ENCODE measurements around the gene LMBR1.

The LMBR1 gene

DNA sequence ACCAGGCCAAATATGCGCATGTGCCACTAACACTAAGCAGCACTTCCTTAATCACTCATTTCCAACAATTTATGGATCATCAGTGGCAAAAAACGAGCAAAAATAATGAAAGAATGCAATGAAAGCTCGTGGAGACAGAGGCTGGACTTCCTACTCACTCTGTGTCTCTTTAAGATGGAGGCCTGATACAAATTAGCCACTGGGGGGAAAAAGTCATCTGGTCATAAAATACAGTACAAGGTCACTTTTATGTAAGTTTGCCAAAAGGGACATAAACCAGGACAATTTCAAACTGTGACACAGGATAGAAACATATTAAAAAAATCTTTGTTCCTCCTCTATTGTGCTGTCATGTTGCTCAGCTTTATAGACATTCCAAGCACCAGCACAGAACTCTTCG is 101.7 kb downstream of the LMBR1 start:
- no peak for DNase-seq

DNA sequence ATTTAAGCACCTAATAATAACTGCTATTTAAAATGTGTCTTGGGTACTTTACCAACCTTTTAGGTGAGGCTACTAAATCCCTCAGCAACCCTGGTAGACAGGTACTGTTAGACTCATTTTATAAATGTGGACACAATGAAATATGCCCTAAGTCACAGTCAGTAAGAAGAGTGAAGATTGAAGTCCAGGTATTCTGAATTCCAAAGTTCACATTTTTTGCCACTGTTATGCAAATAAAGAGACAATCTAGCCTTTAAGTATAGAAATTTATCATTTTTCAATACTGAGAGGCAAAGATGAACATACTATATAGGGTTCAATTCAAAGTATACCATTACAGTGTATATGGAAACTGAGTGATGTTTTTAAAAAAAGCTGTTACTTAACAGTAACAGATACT is 102.7 kb downstream of the LMBR1 start:
- no peak for DNase-seq

DNA sequence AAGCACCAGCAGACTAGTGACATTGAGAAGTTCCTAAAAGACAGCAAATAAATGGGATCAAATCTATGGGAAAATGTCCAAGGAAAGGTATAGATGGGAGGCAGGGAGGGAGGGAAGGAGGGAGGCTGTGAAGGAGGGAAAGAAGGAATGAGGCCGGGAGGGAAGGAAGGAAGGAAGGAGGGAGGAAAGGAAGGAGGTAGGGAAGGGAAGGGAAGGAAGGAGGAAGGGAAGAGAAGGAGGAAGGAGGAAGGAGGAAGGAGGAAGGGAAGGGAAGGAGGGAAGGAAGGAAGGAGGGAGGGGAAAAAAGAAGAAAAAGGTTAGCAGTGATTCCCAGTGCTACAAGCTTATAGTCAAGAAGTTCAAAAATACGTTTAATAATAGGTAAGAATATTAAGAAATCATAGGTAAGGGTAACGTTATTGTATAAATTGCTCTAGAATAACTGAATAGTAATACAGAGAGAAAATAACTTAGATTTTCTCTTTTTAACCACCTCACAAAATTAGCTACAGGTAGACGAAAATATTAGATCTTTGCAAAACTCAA is 106.9 kb downstream of the LMBR1 start:
- no peak for DNase-seq

DNA sequence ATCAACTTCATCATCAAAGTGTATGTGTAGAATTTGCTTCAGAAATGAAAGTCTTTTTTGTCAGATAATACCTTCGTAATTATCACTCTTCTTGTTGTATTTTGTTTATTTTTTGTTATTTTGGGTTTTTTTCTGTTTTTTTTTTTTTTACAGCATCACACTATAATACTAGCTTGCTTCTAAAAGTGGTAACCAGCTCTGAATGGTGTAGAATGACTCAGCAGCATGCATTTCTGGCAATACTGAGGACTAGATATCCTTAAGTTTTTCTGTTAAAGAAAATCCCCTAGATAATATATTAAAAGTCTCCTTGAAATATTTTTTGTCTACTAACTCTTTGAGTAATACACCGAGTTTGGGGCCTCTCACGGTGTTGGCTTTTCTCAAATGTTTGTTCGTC is 109.1 kb downstream of the LMBR1 start:
- DNase-seq, result no peak

DNA sequence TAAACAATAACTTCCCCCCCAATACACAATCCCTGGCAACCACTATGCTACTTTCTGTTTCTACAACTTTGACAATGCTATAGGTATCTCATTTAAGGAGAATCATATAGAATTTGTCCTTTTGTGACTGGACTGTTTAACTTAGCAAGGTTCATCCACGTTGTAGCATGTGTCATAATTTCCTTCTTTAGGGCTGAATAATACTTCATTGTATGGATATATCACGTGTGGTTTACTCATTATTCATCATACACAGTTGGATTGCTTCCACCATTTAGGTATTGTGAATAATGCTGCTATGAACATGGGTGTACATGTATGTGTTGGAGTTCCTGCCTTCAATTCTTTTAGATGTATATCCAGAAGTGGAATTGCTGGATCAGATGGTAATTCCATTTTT is 111.0 kb downstream of the LMBR1 start:
- DNase-seq, result no peak

DNA sequence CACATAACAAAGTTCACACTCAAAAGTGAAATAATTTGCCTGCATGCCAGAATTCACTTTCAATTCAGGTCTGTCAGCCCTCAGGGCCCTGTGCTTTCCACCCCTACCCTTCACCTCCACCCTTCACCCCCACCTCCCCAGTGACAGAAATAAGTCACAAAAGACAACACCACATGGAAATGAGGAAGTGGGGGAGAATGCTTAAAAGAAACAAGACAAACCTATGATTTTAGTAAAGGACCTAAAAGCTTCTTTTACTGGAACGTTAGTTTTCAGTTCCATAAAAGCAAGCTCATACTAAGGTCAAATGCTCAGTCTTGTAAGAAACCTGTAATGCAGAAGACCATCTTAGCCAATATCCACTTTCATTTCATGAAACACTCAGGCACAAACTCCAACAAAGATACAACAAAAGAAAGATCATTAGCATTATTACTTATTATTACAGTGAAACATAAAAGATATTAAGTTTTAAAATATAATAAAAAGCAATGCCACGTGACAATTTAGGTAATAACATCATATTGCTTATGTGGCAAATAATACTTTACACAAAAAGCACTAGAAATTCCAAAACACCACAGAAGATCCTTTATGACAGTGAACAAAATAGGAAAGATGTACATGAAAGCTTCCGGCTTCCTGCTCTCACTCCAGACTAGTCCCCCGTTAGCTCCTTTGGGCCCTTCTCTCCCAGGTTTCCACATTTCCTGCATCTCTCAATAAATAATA is 112.1 kb downstream of the LMBR1 start:
- DNase-seq, result peak; percentile 65

DNA sequence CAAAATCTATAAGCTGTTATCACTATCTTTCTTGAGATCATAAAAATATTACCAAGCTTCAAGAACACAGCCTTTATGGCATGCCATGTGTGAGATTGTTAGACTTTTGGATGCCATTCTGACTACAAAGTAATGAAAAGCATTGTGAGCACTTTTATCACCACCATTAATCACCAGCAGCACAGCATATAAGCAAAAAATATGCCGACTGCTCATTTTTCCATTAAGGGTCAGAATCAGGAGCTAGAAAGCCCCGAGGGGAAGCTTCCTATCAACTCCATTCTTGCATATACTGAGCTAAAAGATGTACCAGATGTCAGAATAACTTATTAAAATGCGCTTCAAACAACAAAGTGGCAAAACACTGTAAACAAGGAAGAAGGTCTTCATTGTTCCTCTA is 114.3 kb downstream of the LMBR1 start:
- no peak for DNase-seq

DNA sequence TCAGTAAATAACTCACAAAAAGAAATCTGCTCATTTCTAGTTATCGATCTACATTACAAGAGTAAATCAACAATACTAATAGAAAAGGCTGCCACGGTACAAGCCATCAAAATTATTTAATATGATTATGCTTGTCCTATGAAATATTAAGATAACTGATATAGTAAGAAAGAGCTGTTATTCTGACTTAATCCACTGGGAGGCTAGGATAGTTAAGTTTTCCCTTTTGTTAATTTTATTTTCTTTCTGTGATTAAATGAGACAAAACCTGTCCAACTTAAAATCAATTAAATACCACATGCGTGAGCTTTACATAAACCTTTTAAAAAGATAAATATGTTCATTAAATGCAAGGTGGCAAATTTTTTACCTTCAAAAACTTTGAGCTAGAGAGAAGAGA is 114.8 kb downstream of the LMBR1 start:
- no peak for DNase-seq

DNA sequence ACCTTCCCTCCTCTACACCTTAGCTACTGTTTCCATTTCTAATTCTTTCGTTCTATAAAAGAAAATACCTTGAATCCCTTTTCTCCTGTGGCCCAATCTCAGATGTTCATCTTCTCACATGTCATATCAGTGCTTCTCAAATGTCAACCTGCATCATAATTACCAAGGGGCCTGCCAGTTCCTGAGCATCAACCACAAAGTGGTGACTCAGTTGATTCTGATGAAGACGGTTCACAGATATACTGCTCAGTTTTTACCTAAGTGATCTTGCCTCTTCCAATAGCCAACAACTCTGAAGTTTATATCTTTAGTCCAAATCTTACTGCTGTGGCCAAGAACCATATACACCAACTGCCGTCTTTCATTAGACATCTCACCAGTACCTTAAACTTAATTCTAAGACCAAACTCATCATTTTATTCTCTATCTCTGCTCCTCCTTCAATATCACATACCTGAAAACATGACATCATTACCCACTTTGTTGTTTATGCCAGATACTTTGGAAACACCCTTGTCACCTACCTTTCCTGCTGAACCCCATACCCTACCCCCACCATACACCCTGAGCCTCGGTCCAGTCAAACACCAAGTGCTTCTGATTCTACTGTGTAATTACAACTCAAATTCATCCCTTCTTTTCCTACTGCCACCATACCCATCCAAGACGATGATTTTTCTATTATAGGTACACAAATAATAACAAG is 115.5 kb downstream of the LMBR1 start:
- no peak for DNase-seq

DNA sequence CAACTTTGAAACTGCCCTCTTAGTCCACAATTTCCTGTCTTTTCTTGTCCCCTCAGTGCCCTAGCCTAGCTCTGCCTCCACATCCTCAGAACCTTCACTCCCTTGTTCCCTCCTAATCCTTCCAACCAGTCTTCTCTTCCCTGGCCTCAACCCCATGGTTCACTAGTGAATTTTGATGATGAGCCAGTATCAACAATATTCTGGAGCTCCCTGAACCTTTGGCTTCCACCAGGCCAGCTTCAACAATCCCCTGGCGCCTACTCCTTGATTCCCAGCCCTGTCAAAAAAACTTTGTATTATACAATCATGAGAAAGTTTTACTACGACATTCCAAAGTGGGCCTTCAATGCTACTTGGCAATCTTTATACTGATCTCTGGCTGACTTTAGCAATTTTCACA is 116.5 kb downstream of the LMBR1 start:
- DNase-seq, result no peak

DNA sequence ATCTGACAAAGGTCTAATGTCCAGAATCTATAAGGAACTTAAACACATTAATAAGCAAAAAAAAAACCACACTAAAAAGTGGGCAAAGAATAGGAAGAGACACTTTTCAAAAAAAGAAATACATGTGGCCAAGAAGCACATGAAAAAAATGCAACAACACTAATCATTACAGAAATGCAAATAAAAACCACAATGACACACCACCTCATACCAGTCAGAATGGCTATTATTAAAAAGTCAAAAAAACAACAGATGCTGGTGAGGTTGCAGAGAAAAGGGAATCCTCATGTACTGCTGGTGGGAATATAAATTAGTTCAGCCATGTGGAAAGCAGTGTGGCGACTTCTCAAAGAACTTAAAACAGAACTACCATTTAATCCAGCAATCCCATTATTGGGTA is 119.0 kb downstream of the LMBR1 start:
- DNase-seq, result no peak

DNA sequence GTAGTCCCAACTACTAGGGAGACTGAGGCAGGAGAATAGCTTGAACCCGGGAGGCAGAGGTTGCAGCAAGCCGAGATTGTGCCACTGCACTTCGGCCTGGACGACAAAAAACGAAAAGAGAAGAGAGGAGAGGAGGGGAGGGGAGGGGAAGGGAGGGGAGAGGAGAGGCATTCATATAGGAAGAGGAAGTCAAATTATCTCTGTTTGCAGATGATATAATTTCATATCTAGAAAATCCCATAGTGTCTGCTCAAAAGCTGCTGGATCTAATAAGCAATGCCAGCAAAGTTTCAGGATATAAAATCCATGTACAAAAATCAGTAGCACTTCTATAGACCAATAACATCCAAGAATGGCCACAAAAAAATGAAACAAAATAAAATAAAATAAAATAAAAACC is 120.3 kb downstream of the LMBR1 start:
- no peak for DNase-seq

DNA sequence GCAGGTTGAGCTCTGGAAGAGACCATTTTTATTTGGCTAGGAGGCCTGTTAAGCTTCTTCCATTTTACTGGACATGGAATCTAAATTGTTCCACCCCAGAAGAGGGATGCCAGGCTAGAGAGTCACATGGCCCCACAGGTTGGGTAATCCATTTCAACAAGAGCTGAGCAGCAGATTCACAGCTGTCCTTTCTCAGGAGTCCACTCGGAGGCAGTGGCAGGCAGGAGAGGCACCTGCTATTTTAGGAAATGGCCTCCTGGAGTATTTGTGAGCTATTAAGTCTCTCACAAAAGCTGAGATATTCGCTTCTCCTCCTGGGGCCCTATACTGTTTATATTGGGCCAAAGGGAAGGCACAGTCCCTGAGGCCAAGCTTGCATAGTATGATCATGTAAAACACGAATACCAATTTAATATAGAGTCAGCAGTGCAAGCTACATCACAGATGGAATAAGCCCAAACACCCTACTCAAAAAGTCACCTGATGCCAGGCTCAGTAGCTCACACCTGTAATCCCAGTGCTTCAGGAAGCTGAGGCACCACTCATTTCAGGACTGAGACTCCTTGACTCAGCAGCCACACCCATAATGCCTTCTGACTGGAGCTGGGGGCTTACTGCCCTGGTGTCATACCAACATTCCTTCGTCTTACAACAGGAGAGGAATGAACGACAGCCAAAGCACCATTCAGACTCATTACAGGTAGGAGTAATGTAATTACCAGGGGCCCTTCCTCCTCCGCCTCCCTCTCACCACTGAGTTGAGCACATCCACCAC is 124.1 kb downstream of the LMBR1 start:
- no peak for DNase-seq

DNA sequence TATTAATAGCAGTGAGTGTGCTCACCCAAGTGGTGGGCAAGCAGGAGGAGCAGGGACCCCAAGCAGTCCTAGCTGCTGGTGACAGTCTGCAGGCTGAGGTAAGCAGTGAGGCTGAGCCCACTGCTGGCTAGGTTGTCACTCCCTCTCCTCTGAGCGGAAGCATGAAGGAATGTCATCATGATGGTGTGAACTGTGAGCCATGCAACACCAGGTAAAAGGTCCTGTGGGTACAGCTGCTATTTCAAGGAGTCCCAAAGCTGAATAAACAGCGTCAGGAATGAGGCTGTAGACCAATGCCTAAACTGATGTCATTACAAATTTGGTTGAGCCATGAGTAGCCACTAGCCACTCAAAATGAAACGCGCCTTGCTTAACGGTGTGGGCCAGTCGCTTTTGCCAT is 126.3 kb downstream of the LMBR1 start:
- no peak for DNase-seq

DNA sequence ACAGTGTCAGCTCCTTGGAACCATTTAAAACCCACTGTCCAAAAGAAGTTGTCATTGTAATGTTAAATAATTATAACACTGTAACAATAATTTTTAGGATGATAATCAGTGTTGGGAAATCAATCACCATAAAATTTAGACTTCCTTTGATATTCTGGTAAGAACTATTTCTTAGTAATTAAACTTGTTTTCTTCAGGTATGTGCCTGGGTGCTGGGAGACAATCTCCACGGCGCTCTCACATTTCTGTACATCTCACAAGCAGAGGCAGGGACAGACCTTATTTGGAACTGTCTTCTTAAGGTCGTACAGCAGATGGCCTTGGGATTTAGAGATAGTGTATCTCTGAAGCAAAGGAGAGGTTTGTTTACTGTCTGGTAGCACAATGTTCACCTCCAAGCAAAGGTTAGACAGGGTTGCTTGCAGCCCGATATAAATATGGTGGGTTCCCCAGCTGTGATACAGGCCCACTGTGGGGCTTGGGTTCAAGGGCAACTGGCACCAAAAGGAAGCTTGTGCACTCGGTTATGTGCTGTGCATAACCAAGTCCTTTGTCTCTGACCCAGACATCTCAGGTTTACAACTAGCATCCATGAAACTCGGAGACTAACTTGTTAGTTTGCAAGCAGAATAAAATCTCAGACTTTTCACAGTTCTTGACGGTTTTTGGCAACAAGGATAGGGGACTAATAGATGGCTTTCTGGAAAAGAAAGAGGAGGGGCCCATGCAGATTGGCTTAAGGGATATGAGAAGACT is 126.9 kb downstream of the LMBR1 start:
- no peak for DNase-seq

DNA sequence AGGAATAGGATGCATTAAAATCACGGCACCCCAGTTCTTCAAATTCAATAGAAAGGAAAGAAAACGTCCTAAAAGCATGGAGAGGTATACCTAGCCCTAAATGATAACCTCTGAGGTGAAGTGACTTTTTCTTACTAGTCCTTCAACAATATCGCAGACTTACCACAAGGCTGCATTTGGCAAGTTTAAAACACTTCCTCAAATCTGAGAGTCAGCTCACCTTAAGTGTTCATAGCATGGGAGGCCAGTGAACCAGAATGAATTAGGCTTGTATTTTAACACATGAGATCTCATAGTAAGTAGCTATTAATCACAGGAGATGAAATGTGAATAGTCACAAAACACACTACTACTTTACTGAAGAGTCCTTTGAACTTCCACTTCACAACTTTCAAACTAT is 128.2 kb downstream of the LMBR1 start:
- no peak for DNase-seq

DNA sequence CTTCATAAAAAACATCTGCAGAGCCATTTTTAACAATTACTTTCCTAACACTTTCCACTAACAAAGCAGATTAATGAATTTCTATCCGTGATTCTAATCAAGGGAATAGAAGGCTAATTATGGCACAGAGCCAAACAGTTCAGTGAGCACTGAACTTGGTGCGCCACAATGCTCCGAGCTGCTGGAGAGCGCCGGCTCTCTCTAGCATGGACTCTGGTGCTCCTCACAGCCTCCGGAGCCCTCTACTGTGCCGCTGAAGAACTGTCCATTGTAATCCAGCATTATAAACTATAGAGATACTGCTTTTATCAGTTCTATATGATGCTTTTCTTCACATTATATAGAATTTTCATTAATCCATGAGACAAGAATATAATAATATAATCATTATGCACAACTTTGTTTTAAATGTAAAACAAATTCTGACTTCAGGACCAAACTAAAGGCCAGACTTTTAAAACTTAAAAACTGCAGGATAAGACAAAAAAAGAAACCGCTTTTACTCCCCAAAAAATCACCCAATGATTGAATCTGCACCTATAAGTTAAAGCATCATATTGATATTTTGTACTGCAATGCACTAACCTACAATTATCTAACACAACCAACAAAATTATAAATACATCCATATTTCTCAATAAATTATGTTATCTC is 128.8 kb downstream of the LMBR1 start:
- no peak for DNase-seq

DNA sequence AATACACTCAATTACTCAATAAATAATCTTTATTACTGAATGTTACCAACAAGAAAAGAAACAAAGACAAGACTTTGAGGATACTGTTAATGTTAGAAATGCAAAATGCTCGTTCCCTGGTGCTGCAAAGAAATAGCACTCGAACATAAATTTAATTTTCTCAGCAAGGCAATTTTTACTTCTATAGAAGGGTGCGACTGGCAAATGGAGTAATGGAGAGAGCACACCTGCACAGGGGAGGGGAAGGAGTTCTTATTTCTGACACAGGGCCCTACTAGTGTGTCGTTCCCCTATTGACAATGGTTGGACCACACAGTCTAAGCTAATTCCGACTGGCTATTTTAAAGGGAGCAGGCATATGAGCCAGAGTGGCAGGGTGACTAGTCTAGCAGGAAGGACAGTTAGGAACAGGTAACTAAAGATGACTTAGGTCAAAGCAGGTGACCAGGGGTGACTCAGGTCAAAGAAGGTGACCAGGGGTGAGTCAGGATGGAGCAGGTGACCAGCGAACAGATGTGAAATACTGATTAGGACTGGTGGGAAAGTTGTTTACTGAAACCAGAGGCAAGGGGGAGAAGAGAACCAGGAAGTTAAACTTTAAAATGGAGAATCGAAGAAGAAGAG is 133.3 kb downstream of the LMBR1 start:
- DNase-seq, result no peak

DNA sequence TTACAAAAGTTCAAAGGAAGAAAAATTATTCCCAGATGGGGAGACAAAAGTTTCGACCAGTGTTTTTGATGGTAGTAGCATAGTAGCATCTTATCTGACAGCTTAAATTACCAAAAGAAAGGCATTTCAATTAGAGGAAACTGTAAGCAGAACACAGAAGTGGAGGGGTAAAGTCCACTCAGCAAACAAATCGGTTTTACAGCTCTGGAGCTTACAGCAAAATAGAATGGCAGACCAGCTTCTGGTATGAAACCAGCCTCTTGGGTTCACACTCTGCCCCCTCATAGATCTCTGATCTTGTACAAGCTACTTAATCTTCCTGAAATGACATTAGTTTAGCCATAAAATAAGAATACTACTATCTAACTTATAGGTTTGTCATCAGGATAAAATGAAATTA is 133.8 kb downstream of the LMBR1 start:
- no peak for DNase-seq

DNA sequence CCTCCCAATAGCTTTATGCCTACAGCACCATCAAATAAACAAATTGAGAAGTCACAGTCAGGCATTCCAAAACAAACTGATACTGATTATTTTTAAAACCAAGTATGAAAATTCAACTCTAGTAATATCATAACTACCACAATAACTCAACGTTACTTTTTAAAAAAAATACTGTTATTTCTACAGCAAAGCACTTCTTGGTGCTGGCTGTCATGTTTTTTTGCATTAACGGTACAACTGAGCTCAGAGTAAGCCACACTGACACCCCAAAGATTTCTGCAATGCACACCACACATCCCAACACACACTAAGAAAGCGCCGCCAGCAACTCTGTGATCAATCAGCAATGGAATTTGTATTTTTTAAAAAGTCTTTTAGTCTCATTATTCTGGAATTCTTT is 138.8 kb downstream of the LMBR1 start:
- no peak for DNase-seq

DNA sequence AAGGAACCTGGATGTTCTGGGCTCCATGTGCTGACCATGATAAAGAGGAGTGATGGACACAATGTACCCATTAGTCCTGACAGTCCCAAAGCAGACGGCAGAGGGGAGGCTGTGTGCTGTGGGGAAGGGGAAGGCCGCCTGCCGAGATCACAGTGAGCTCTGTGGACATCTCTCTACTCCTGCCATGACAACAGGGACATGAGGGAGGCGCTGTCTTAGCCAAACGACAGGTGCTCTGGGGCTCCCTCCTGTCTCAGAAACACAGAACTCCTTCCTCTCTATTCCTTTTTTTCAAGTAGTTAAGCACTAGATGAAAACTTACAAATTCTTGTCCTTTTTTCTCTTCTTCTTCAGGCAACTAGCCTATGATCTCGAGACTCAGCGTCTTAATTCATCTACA is 139.4 kb downstream of the LMBR1 start:
- no peak for DNase-seq

DNA sequence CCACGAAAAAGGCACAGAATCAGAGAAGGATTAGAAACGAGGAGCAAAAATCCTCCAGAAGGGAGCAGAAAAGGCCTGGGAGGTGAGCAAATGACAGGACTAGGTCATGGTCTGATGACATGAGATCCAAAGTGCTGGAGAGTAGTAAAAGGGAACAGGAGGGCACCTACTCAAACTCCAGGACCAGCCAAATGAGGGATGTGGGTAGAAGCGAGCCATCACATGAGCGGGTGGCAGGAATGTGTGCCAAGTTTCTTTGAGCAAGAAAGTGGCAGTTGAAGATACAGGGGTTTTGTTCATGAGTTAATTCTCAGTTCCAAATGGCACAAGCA is 139.8 kb downstream of the LMBR1 start:
- no peak for DNase-seq

Measured in RPMI8226 (cell line).